Activated CD4-positive, alpha-beta T cell treated with anti-CD3 and anti-CD28 coated beads, Interleukin-2, amount 10 ng/mL, durations not matched to agents 7 days and 5 days (primary cell): Measurements from ENCODE around the gene MPP4. TPM values are rescaled to one million over a fixed set of nuclear protein-coding genes. Genes with fewer than 3 reads are reported as not detected.
A peak's percentile ranks its signal among the peaks of the same experiment; 100 is the strongest.
"Not testable (repeated sequence)": the region's sequence is repeated elsewhere in the genome, so short reads cannot be mapped to it uniquely, and the experiment has no call there.

ENCODE experiments used
- CTCF ChIA-PET: fragments of 350-600 bp; sonication (Branson Sonifier 250); formaldehyde crosslinking; loops from one replicate; lab custom pipeline; 2021; ENCODE audit warnings: antibody characterized with exemption; lab: Charles Lee
- POLR2A ChIA-PET: fragments of 350-600 bp; sonication (Branson Sonifier 250); formaldehyde crosslinking; loops from one replicate; lab custom pipeline; 2021; ENCODE audit warnings: antibody characterized with exemption; lab: Charles Lee
- DNase-seq: peaks from one replicate; pipeline ENCODE4 v3.0.0-alpha.2; 2020
- H3K27ac Mint-ChIP-seq: one replicate; pipeline ENCODE4 v1.8.0; 2021; ENCODE audit warnings: mild to moderate bottlenecking, moderate library complexity, mixed read lengths
- H3K27me3 Mint-ChIP-seq: one replicate; pipeline ENCODE4 v1.8.0; 2021; ENCODE audit warnings: mixed read lengths
- H3K36me3 Mint-ChIP-seq: one replicate; pipeline ENCODE4 v1.8.0; 2021; ENCODE audit warnings: low read depth, mixed read lengths
- H3K4me1 Mint-ChIP-seq: one replicate; pipeline ENCODE4 v1.8.0; 2021; ENCODE audit warnings: mixed read lengths
- H3K4me3 Mint-ChIP-seq: one replicate; pipeline ENCODE4 v1.8.0; 2021; ENCODE audit warnings: mild to moderate bottlenecking, moderate library complexity, mixed read lengths
- H3K9me3 Mint-ChIP-seq: one replicate; pipeline ENCODE4 v1.8.0; 2021; ENCODE audit warnings: mixed read lengths
- total RNA-seq, 2 experiments: library from RNA; stranded (reverse); gene quantifications; one replicate each; pipeline ENCODE4 v1.2.3, GENCODE V29; 2021

The MPP4 gene
- total RNA-seq, 2 experiments from 2014 or later = not detected

DNA sequence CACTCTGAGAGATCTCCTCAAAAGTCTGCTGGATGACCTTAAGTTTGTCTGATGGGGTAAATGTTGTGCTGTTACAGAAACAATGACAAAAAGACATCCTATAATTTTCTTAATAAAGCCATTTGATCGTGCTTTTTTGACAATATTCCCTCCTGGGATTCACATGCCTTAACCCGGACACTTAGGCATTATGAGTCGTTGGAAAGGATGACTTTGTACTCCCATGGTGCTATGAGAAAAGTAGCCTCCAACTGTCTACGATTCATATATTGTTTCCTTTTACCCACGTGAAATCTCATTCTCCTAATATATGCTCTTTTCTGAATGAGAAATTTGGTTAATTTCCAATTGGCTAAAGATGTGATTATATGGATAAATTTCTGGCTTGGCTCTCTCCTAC, 6.1 kb upstream of the MPP4 start:
- POLR2A ChIA-PET = no interaction called here
- no peak overlapping the region for H3K4me3 Mint-ChIP-seq

DNA sequence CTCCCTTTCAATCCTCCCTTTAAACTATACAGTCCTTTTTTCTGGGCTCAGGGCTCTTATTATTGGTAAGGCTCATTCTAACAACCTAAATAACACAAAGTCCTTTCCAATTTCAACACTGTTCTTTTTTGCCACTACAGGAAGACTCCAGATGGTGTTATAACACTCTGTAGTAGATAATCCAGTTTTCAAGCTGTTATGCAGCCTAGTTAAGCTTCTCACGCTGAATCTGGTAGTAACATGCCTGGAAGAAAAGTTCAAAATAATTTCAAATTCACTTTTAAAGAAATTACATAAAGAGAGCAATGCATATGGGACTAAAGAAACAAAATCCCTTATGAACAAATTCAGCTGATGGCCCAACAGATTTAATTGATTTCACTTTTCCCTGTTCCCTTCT, 3.2 kb upstream of the MPP4 start:
- POLR2A ChIA-PET = no interaction called here

More for the DNA sequence above, 6.1 kb upstream of the MPP4 start:
- H3K36me3 Mint-ChIP-seq = peaks cover 2% of the 10 kb centered on the region
- H3K9me3 Mint-ChIP-seq = no peaks in the 10 kb centered on the region
- no peak overlapping the region for H3K27ac Mint-ChIP-seq
- no peaks in the 10 kb centered on the region for H3K27me3 Mint-ChIP-seq
- CTCF ChIA-PET = interaction anchor here (1.1 kb wide), 1 partner anchor 492 kb away, joined by 3 read pairs; no protein-coding TSS in a partner anchor
- no peak for DNase-seq
- peaks cover 5% of the 10 kb centered on the region for H3K4me1 Mint-ChIP-seq

DNA sequence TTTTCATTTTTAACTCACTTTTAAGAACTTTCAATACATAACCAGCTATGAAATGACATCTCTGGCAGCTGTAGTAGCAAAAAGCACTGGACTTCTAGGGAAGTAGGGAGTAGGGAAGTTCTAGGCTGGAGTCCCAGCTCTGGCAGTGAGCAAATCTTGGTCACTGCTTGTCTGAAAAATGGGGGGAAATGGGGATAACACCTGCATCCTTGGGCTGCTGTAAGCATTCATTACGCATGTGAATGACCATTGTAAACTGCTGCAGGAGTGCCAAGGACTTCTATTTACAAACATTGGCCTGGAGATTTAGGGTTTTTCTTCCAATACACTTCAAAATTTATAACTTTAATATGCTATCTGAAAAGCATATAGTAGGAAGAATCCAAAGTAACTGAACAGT, 972 bp upstream of the MPP4 start:
- H3K9me3 Mint-ChIP-seq = no peaks in the 10 kb centered on the region
- no peak for DNase-seq
- H3K27me3 Mint-ChIP-seq = no peaks in the 10 kb centered on the region
- H3K27ac Mint-ChIP-seq = no peak overlapping the region
- POLR2A ChIA-PET = no interaction called here
- no peak overlapping the region for H3K4me3 Mint-ChIP-seq
- H3K4me1 Mint-ChIP-seq = peaks cover 3% of the 10 kb centered on the region
- CTCF ChIA-PET = no interaction called here
- H3K36me3 Mint-ChIP-seq = peaks cover 2% of the 10 kb centered on the region

More for the DNA sequence above, 3.2 kb upstream of the MPP4 start:
- Mint-ChIP-seq H3K27me3 (no peaks in the 10 kb centered on the region), H3K4me3 (no peak overlapping the region), H3K9me3 (no peaks in the 10 kb centered on the region), H3K4me1 (peaks cover 3% of the 10 kb centered on the region), H3K36me3 (peaks cover 2% of the 10 kb centered on the region), H3K27ac (no peak overlapping the region)
- CTCF ChIA-PET = interaction anchor here (0.5 kb wide), 1 partner anchor 19 kb away, joined by 9 read pairs; no protein-coding TSS in a partner anchor
- no peak for DNase-seq

DNA sequence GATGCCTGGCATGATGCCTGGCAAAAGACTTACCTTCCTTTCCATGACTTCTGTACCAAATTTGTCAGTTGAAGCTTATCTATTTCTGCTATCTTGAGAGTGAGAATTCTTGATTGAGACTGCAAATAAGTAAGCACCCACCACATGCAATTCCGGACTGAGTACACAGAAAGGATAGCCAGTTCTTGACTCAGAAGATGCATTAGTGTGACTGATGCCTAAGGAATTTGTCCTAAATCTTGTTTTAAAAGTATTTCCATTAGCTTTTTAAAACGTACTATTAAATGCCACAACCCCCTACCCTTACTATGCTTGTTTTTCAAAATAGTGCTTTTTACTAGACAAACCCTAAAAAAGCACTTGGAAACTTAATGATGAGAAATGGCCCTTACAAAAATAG, 545 bp downstream of the MPP4 start:
- H3K27ac Mint-ChIP-seq = no peak overlapping the region
- no peaks in the 10 kb centered on the region for H3K36me3 Mint-ChIP-seq
- H3K4me1 Mint-ChIP-seq = peaks cover 3% of the 10 kb centered on the region
- no peaks in the 10 kb centered on the region for H3K27me3 Mint-ChIP-seq
- no peak for DNase-seq
- H3K4me3 Mint-ChIP-seq = no peak overlapping the region
- POLR2A ChIA-PET = no interaction called here
- H3K9me3 Mint-ChIP-seq = no peaks in the 10 kb centered on the region
- CTCF ChIA-PET = interaction anchor here (0.9 kb wide), 1 partner anchor 9 kb away, joined by 3 read pairs; no protein-coding TSS in a partner anchor

DNA sequence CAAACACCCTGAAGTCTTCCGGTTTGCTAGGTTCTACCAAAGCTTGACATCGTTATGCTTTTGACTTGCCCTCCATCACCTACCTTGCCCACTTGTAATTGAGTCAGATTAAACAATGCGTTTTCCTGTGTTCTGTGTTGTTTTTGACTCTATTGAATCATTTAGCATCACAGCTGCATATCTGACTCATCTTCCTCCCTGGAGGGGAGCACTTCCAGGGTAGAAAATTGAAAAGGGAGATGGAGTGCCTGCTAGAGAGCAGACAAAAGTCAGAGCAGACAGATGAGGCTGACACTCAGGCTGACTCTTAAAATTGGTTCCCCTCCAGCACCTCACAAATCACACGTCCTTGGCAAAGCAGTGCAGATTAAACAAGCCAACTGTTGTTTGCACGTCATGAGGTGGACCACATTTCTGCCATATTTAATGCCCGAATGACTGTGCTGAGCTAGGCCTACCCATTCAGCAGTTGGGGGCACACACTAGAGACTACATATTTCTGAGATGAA, 2.2 kb downstream of the MPP4 start:
- POLR2A ChIA-PET = no interaction called here
- CTCF ChIA-PET = interaction anchor here (0.9 kb wide), 1 partner anchor 9 kb away, joined by 3 read pairs; no protein-coding TSS in a partner anchor
- Mint-ChIP-seq H3K27ac (no peak overlapping the region), H3K9me3 (no peaks in the 10 kb centered on the region), H3K4me1 (peaks cover 3% of the 10 kb centered on the region), H3K27me3 (no peaks in the 10 kb centered on the region), H3K36me3 (no peaks in the 10 kb centered on the region), H3K4me3 (no peak overlapping the region)
- no peak for DNase-seq

DNA sequence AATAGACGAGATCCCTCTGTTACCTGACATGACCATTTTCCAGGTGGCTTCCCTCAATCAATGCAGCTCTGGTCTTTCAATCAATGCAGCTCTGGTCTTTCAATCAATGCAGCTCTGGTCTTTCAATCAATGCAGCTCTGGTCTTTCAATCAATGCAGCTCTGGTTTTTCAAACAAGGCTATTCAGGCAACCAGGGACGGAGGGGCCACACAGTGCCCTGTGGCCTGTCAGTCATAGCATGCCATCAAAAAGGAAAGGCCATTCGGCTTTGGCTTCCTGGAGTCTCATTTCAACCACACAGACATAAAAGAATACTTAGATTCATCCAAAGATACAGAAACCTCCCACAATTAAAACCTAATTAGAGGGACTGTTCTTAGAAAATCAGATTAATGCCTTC, 13.3 kb downstream of the MPP4 start:
- Mint-ChIP-seq H3K27me3 (peaks cover 20% of the 10 kb centered on the region), H3K36me3 (no peaks in the 10 kb centered on the region), H3K9me3 (no peaks in the 10 kb centered on the region), H3K4me3 (no peak overlapping the region), H3K27ac (no peak overlapping the region), H3K4me1 (no peaks in the 10 kb centered on the region)
- ChIA-PET CTCF (no interaction called here), POLR2A (no interaction called here)
- DNase-seq = no peak

DNA sequence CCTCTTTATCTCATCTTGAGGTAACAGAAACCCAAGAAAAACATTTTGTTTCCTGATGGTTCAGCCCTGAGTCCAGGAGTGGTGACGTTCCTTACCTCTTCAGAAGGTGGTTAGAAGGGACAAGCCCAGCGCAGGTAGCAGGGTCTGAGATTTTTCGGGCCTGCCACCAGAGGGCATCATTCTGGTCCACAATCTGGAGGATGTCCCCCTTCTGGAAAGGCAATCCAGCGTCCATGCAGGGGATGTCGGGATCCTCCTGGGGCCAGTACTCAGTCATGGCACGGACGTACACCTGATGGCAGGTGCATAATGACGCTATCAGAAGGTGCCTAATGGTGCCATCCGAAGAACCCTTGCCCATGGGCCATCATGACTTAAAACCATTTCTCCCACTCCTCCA, 17.7 kb downstream of the MPP4 start:
- H3K4me3 Mint-ChIP-seq = no peak overlapping the region
- no peaks in the 10 kb centered on the region for H3K9me3 Mint-ChIP-seq
- no peaks in the 10 kb centered on the region for H3K36me3 Mint-ChIP-seq
- peak; percentile 12 for DNase-seq
- POLR2A ChIA-PET = no interaction called here
- H3K27me3 Mint-ChIP-seq = peaks cover 7% of the 10 kb centered on the region
- H3K4me1 Mint-ChIP-seq = no peaks in the 10 kb centered on the region
- H3K27ac Mint-ChIP-seq = no peak overlapping the region
- CTCF ChIA-PET = no interaction called here

DNA sequence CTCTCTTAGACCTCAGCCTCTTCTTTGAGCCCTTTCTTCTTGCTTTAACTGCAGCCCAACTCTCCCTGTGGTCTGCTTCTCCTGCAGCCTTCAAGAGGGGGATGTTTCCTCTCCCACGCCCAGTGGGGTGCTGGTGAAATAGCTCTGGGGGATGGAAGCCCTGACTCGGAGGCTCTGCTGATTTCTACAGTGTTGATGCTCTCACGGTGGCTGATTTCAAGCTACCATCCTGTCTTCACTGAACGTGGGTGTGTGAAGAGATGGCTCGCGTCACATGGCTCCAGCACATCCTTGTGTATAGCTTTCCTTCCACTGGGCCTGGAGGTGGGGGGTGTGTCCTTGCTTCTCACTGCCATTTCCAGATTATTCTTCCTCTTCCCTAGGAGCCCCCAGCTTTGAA, 20.0 kb downstream of the MPP4 start:
- CTCF ChIA-PET = no interaction called here
- no peak overlapping the region for H3K27ac Mint-ChIP-seq

DNA sequence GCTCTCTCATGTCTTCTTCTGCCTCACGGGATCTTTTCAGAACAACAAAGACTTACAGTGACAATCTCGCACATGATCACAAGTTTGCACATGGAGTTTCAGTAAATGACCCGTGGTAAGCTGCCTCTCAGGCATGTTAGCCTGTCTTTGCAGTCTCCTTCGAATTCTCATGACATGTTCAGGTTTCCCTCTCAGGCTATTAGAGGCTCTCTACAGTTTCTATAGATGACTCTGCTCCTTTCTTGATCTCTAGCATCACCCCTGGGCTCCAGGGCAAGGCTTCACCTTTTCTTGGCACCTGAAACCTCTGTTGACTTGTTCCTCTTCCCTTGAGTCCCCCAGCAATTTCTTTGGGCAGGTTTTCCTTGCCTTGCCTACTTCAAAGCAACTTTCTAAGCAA, 23.0 kb downstream of the MPP4 start:
- CTCF ChIA-PET = no interaction called here
- no peaks in the 10 kb centered on the region for H3K36me3 Mint-ChIP-seq

More for the DNA sequence above, 20.0 kb downstream of the MPP4 start:
- Mint-ChIP-seq H3K4me3 (no peak overlapping the region), H3K27me3 (peaks cover 3% of the 10 kb centered on the region), H3K4me1 (peaks cover 4% of the 10 kb centered on the region), H3K9me3 (no peaks in the 10 kb centered on the region), H3K36me3 (no peaks in the 10 kb centered on the region)
- POLR2A ChIA-PET = no interaction called here
- DNase-seq = no peak

DNA sequence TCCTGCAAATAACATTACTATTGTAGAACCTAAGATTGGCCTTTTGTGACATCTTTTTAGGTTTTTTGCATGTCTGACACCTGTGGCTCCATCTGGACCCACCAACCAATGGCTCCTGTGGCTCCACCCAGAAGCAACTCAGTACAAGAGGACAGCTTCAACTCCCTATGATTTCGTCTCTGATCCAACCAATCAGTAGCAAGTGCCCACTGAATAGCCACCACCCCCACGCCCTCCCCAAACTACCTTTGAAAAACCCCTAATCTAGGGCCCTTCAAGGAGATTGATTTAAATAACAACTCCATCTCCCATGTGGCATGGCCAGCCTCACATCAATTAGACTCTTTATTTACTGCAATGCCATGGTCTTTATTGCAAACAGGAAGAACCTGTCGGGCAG, 23.6 kb downstream of the MPP4 start:
- DNase-seq = no peak
- H3K4me1 Mint-ChIP-seq = peaks cover 4% of the 10 kb centered on the region
- ChIA-PET CTCF (no interaction called here), POLR2A (no interaction called here)
- no peak overlapping the region for H3K4me3 Mint-ChIP-seq
- peaks cover 13% of the 10 kb centered on the region for H3K27me3 Mint-ChIP-seq
- no peak overlapping the region for H3K27ac Mint-ChIP-seq
- H3K36me3 Mint-ChIP-seq = no peaks in the 10 kb centered on the region
- no peaks in the 10 kb centered on the region for H3K9me3 Mint-ChIP-seq

More for the DNA sequence above, 23.0 kb downstream of the MPP4 start:
- Mint-ChIP-seq H3K4me1 (peaks cover 4% of the 10 kb centered on the region), H3K4me3 (no peak overlapping the region), H3K9me3 (no peaks in the 10 kb centered on the region), H3K27me3 (peaks cover 11% of the 10 kb centered on the region), H3K27ac (no peak overlapping the region)
- DNase-seq = no peak
- POLR2A ChIA-PET = no interaction called here

DNA sequence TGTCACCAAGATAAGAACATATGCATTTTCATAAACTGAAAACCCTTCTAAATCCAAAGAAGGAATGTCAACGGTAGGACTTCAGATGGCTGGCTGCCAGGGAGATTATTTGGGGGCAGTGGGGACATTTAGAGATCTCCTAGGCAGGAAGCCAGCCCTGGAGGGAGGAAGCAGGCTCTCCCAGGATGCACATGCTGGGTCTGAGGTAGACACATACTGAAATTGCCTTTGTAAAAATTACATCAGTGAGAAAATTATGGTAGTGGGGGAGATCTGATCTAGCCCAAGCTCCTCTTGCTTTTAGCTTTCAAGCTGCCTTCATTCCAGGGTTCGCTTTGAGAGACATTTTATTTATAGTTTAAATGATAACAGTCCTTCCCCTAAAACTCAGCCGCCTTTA, 24.1 kb downstream of the MPP4 start:
- ChIA-PET POLR2A (no interaction called here), CTCF (interaction anchor here (0.6 kb wide), 1 partner anchor 17 kb away, joined by 3 read pairs; no protein-coding TSS in a partner anchor)
- no peak for DNase-seq
- Mint-ChIP-seq H3K36me3 (no peaks in the 10 kb centered on the region), H3K27ac (no peak overlapping the region), H3K27me3 (peaks cover 13% of the 10 kb centered on the region), H3K4me1 (peaks cover 4% of the 10 kb centered on the region), H3K4me3 (no peak overlapping the region), H3K9me3 (no peaks in the 10 kb centered on the region)

DNA sequence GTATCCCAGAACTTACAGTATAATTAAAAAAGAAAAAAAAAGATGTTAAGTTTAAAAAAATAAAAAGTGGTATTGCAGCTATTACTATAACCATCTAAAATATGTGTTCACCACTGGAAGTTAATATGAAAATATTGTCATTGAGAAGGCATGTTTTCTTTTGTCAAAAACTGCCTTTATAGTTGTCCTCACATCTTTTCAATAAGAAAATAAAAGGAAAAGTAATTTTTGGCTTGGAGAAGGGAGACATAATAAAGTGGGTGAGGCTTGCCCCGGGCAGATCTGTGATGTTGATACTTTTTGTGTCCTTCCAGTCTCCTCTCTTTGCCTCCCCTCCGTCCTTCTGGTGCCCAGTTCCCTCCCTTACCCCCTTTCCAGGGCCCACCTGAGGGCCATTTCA, 24.9 kb downstream of the MPP4 start:
- H3K4me3 Mint-ChIP-seq = no peak overlapping the region
- no peak overlapping the region for H3K27ac Mint-ChIP-seq
- no peaks in the 10 kb centered on the region for H3K9me3 Mint-ChIP-seq
- peaks cover 4% of the 10 kb centered on the region for H3K4me1 Mint-ChIP-seq
- no peak for DNase-seq
- ChIA-PET CTCF (interaction anchor here (0.6 kb wide), 1 partner anchor 39 kb away, joined by 10 read pairs; no protein-coding TSS in a partner anchor), POLR2A (no interaction called here)
- H3K27me3 Mint-ChIP-seq = peaks cover 13% of the 10 kb centered on the region
- H3K36me3 Mint-ChIP-seq = no peaks in the 10 kb centered on the region

DNA sequence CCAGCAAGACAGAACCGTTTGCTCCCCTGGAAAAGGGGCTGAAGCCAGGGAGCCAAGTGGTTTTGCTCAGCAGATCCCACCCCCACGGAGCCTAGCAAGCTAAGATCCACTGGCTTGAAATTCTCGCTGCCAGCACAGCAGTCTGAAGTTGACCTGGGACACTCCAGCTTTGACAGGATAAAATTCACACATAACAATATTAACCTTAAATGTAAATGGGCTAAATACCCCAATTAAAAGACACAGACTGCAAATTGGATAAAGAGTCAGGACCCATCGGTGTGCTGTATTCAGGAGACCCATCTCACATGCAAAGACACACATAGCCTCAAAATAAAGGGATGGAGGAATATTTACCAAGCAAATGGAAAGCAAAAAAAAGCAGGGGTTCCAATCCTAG, 27.2 kb downstream of the MPP4 start:
- POLR2A ChIA-PET, H3K4me3 Mint-ChIP-seq, H3K9me3 Mint-ChIP-seq, DNase-seq, H3K36me3 Mint-ChIP-seq, H3K27ac Mint-ChIP-seq, H3K4me1 Mint-ChIP-seq: not testable (repeated sequence)
- CTCF ChIA-PET = interaction anchor here (1.0 kb wide), 1 partner anchor 12 kb away, joined by 3 read pairs; no protein-coding TSS in a partner anchor
- H3K27me3 Mint-ChIP-seq = peaks cover 13% of the 10 kb centered on the region

DNA sequence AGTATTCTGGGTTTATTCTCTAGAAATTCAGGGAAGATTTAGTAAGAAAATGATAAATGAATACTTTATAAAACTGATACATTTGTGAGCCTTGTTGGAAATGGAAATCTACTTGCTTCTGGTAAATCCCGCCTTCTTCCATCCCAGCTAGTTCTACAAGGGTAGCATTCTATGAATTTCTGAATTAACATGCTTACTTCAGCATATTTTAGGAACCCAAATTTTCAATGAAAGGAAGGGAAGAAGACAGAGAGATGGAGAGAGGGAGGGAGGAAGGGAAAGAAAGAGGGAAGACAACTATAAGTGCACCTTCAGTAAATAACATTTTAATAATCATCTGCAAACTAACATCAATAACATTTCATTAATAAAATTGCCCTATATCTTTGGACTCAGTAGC, 28.6 kb downstream of the MPP4 start:
- ChIA-PET CTCF (no interaction called here), POLR2A (no interaction called here)
- Mint-ChIP-seq H3K4me3 (no peak overlapping the region), H3K27me3 (peaks cover 13% of the 10 kb centered on the region), H3K36me3 (no peaks in the 10 kb centered on the region), H3K9me3 (no peaks in the 10 kb centered on the region), H3K4me1 (peaks cover 4% of the 10 kb centered on the region), H3K27ac (no peak overlapping the region)
- no peak for DNase-seq
